Measurements from ENCODE around the gene KLK14. TPM values are rescaled to one million over a fixed set of nuclear protein-coding genes. Genes with fewer than 3 reads are reported as not detected.

The KLK14 gene
- total RNA-seq, 2 donors from 2014 or later: 0.52 TPM; not detected in 1

DNA sequence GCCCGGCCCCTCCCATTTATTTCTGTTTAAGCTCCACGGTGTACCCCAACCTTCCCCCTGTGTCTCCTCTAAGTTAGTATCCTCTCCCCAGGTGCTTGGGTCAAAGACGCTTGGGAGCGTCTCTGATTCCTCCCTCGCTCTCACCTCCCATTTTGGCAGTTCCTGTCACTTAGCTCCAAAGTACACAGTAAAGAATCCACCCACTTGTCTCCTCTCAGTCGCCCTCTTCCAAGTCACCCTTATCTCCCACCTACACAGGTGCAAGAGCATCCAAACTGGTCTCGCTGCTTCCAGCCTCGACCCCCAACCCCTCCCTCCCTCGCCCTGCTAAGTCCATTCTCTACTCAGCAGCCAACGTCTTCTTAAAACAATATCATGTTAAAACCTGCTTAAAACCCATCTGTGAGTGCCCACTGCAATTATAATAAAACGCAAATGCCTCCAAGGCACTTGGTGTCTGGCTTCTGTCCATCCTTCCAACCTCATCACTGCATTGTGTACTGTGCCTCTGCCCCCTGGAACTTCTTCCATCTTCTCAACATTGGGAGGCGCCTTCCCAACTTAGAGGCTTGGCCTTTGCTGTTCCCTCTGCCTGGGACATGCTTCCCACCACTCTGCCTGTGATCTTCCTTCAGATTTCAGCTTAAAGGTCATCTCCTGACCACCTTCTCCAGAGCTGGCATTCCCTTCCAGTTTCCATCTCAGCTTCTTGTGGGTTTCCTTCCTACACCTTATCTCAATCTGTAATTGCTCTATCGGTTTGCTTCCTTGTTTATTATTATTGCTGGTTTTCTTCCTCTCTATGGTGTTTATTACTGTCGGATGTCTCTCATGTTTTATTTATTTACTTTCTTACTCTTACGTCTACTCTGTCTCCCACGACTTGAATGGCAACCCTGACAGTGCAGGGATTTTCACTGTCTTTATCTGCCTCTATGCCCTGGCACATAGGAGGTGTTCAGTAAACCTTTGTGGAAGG lies 9.5 kb upstream of the KLK14 start:
- Histone ChIP-seq H3K9me3 (no peaks in the 10 kb centered on the region), H3K27me3 (no peaks in the 10 kb centered on the region), H3K4me3 (no peak overlapping the region), H3K4me1 (no peaks in the 10 kb centered on the region), H3K9ac (ENCODE audit: low read depth in 2 of 2, low read length in 2 of 2) (no peak overlapping the region), H3K36me3 (no peaks in the 10 kb centered on the region), H3K27ac (no peak overlapping the region)
- no peak for DNase-seq
- TF ChIP-seq, protein P1, sequence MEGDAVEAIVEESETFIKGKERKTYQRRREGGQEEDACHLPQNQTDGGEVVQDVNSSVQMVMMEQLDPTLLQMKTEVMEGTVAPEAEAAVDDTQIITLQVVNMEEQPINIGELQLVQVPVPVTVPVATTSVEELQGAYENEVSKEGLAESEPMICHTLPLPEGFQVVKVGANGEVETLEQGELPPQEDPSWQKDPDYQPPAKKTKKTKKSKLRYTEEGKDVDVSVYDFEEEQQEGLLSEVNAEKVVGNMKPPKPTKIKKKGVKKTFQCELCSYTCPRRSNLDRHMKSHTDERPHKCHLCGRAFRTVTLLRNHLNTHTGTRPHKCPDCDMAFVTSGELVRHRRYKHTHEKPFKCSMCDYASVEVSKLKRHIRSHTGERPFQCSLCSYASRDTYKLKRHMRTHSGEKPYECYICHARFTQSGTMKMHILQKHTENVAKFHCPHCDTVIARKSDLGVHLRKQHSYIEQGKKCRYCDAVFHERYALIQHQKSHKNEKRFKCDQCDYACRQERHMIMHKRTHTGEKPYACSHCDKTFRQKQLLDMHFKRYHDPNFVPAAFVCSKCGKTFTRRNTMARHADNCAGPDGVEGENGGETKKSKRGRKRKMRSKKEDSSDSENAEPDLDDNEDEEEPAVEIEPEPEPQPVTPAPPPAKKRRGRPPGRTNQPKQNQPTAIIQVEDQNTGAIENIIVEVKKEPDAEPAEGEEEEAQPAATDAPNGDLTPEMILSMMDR (IDR thresholded peaks at IDR 0.05): no peak
- intact Hi-C loops (cut with DNase I): loop anchor here (5.0 kb wide), 1 partner anchor 70 kb away; no protein-coding TSS in a partner anchor

DNA sequence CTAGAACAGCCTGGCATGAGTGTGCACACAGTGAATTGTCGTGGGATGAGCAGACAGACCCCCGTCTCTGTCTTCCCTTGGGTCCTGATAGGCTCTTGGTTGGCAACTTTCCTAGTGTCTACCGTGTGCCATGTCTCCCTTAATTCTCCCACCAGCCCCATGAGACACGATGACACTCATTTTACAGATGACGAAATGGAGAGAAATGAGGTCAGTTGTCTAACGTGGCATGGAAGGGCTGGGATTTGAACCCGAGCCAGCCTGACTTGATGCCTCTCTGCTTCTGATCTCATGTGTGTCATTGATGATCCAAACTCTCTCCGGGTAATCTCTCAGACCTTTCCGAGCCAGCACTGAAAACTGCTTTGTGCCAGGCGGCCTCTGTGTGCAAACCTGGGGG lies 8.4 kb upstream of the KLK14 start:
- H3K4me3 ChIP-seq: no peak overlapping the region
- TF ChIP-seq, protein P1 (IDR thresholded peaks at IDR 0.05): no peak
- intact Hi-C loops (cut with DNase I): loop anchor here (5.0 kb wide), 1 partner anchor 69 kb away; no protein-coding TSS in a partner anchor

DNA sequence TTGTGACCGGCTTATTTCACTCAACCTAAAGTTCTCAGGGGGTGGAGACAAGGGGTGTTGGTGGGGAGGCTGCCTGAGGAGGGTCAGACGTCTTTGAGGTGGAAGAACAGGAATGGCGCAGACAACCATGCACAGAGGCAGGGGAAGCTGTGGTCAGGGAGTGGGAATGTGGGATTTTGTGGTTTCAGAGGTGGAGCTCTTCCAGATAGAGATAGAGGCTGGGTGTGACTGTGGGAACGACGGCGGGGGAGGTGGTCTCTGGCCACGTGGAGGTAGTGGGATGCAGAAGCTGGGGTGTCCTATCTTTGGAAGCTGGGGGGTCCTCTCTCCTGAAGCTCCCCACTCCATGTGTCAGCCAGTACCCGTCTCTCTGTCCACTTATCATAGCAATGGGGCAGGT lies 7.8 kb upstream of the KLK14 start:
- Histone ChIP-seq H3K9me3 (no peaks in the 10 kb centered on the region), H3K4me3 (no peak overlapping the region), H3K27me3 (no peaks in the 10 kb centered on the region), H3K27ac (no peak overlapping the region), H3K36me3 (no peaks in the 10 kb centered on the region), H3K9ac (ENCODE audit: low read depth in 2 of 2, low read length in 2 of 2) (no peak overlapping the region), H3K4me1 (no peaks in the 10 kb centered on the region)
- TF ChIP-seq, protein P1 (IDR thresholded peaks at IDR 0.05): no peak
- intact Hi-C loops (cut with DNase I): loop anchor here (5.0 kb wide), 1 partner anchor 68 kb away; no protein-coding TSS in a partner anchor
- DNase-seq: no peak

More for the DNA sequence above, 8.4 kb upstream of the KLK14 start:
- H3K27ac ChIP-seq: no peak overlapping the region
- no peaks in the 10 kb centered on the region for H3K9me3 ChIP-seq
- no peak overlapping the region for H3K9ac ChIP-seq (ENCODE audit: low read depth in 2 of 2, low read length in 2 of 2)
- H3K4me1 ChIP-seq: no peaks in the 10 kb centered on the region
- H3K27me3 ChIP-seq: no peaks in the 10 kb centered on the region
- H3K36me3 ChIP-seq: no peaks in the 10 kb centered on the region
- DNase-seq: no peak

DNA sequence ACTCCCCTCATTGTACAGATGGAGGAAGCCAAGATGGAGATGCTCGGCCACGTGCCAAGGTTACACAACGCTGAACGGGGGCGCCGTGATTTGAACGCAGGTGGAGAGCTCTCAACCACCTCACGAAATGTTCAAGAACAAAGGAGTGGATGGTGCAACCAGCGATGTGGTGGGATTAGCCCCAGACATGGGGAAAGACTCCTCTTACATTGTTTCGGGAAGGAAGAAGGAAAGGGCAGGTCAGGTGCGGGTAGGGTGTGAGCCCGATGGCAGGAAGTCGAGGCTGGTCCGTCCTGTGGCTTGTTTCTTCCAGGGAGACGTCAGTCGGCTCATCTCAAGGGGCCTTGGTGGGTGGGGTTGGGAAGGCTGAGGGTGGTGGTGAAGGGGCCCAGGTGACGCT lies 7.1 kb upstream of the KLK14 start:
- Histone ChIP-seq H3K9me3 (no peaks in the 10 kb centered on the region), H3K27ac (no peak overlapping the region), H3K9ac (ENCODE audit: low read depth in 2 of 2, low read length in 2 of 2) (no peak overlapping the region), H3K27me3 (no peaks in the 10 kb centered on the region), H3K4me1 (no peaks in the 10 kb centered on the region), H3K4me3 (no peak overlapping the region), H3K36me3 (no peaks in the 10 kb centered on the region)
- intact Hi-C loops (cut with DNase I): loop anchor here (5.0 kb wide), 1 partner anchor 67 kb away; no protein-coding TSS in a partner anchor
- TF ChIP-seq, protein P1 (IDR thresholded peaks at IDR 0.05): no peak
- no peak for DNase-seq

DNA sequence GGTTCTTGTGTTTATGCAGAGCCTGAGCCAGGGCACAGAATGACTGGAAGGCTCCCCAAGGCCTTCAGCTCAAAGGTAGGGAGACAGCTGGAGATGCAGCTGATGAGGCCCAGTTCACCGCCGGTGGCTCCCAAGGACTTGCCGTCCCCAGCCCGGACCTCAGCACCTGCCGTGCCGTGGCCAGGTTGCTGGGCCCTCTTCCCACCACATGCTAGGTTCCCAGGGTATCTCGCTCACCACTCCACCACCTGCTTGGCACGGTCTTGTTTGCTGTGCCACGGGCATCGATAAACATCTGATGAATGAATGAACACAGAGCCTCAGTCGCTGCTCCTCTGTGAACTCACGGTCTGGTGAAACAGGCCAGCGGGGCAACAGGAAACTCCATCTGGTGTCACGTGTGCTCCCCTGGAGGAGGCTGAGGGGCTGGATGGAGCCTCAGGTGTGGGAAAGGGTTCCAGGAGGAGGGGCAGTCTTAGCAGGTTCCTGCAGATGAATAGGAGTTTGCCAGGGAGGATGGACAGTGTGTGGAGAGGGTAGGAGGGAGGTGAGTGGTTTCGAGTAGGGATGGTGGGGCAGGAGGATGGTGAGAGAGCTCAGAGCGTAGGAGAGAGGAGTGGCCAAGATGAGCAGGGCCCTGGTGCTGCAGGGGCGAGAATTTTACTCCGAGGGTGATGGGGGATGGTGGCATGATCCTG lies 3.6 kb upstream of the KLK14 start:
- Histone ChIP-seq H3K4me3 (no peak overlapping the region), H3K9ac (ENCODE audit: low read depth in 2 of 2, low read length in 2 of 2) (no peak overlapping the region), H3K4me1 (no peaks in the 10 kb centered on the region), H3K27me3 (no peaks in the 10 kb centered on the region), H3K27ac (no peak overlapping the region), H3K9me3 (no peaks in the 10 kb centered on the region), H3K36me3 (no peaks in the 10 kb centered on the region)
- intact Hi-C loops (cut with DNase I): no loop called here
- TF ChIP-seq, protein P1 (IDR thresholded peaks at IDR 0.05): no peak
- DNase-seq: no peak

Measured in colonic mucosa (tissue), 4 donors.